Smooth muscle cell of the brain vasculature (primary cell): Measurements from ENCODE around the gene PRTFDC1.
"Not testable (repeated sequence)": the region's sequence is repeated elsewhere in the genome, so short reads cannot be mapped to it uniquely, and the experiment has no call there.

ENCODE experiments used
- DNase-seq: peaks from one replicate; pipeline ENCODE4 v3.0.0-alpha.2; 2012; ENCODE audit warnings: low read depth, low spot score

PRTFDC1 gene

DNA sequence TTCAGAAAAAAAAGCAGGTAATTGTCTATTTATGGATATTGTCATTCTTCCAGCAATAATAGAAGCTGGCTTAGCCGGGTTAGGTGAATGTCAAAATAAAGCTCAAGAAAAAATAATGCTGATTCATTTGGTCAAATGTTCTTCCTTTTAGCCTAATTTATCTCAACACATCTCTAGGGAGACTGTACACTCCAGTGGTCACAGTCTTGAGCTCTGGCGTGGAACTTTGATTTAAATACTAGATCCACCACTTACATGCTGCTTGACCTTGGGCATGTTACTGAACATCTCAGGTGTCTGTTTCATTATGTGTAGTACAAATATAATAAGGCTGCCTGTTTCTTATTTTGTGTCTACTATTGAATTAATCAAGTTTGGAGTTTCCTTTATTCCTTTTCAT is 22.0 kb downstream of the PRTFDC1 start:
- no peak for DNase-seq

DNA sequence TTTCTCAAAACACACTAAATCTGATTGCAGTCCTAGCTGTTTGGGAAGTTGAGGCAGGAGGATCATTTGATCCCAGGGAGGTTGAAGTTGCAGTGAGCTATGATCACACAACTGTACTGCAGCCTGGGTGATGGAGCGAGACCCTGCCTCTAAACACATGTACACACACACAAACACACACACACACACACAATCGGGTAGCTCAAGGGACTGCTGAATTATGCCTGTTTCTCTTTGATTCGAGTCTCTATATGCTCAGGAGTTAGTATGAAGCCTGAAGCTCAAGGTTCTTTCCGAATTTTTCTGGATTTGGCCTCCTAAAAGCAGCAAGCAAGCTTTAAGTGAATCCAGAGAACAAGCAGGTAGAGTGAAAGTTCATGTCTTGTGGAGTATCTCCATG is 22.5 kb downstream of the PRTFDC1 start:
- DNase-seq: no peak

DNA sequence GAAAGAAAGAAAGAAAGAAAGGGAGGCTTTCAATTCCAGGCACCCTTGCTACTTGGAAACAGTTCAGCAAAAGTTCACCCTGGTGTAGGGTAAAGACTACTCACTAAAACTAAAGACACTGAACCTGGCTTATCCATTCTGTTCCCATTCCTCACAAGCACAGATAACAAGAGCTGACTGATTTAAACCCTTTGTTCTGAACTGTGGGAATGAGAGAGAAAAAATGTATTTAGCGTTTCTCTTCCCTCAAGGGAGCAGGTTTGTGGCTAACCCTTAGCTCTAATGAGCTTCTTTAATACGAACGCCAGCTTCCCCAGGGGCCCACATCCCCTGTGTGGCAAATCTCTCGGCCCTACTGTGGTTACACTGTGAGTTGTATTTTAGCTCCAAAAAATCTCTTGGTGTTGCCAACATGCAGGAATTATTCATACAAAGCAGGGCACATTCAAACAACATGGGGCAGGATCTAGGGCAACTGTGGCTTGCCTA is 23.3 kb downstream of the PRTFDC1 start:
- peak; percentile 91 for DNase-seq

DNA sequence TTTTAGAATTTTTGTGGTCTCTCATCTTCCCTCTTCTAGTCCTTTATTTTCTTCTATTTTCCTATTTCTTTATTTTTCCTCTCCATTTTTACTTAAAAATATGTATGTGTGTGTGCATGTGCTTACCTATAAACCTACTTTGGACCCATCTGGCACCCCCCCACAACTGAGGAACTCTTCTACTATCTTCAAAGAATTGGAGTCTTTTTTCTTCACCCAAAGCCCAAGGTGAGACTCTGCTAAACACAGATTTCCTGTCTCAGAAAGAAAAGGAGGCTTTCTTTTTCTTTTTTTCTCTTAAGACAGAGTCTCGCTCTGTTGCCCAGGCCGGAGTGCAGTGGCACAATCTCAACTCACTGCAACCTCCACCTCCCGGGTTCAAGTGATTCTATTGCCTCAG is 24.2 kb downstream of the PRTFDC1 start:
- no peak for DNase-seq

DNA sequence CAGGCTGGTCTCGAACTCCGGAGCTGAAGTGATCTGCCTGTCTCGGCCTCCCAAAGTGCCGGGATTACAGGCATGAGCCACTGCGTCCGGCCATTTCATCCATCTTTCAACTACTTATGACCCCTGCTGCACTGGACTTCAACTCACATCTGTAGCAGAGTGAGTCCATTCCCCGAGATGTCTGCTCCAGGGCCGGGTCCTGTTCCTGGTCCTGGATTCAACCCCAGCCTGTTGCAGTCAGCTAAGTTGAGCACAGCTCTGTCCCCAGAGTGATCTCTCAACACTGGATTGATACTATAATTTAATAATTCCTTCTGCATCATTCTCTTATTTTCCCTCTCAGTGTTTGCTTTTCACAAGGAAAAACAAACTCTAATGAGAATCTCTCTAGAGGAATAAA is 25.8 kb downstream of the PRTFDC1 start:
- DNase-seq: no peak

DNA sequence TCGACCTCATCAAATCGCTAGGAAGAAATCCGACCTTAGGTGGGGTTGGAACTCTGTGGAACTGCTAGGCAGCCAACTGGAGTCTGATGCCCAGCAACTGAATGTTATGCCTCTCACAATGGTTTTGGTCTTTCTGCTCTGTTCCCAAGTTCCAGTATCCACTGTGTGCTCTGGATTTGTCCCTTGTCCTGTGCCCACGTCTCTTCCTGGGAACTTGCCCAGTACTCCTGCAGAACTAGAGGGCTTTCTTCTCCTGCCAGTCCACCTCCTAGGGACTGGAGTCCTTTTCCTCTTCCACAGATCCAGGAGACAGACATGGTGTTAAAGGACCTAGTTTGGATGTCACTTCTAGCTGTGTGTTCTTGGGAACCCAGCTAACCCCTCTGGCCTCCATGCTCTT is 26.6 kb downstream of the PRTFDC1 start:
- no peak for DNase-seq

DNA sequence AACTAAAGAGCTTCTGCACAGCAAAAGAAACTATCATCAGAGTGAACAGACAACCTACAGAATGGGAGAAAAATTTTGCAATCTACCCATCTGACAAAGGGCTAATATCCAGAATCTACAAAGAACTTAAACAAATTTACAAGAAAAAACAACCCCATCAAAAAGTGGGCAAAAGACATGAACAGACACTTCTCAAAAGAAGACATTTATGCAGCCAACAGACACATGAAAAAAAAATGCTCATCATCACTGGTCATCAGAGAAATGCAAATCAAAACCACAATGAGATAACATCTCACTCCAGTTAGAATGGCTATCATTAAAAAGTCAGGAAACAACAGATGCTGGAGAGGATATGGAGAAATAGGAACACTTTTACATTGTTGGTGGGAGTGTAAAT is 27.9 kb downstream of the PRTFDC1 start:
- DNase-seq: not testable (repeated sequence)

DNA sequence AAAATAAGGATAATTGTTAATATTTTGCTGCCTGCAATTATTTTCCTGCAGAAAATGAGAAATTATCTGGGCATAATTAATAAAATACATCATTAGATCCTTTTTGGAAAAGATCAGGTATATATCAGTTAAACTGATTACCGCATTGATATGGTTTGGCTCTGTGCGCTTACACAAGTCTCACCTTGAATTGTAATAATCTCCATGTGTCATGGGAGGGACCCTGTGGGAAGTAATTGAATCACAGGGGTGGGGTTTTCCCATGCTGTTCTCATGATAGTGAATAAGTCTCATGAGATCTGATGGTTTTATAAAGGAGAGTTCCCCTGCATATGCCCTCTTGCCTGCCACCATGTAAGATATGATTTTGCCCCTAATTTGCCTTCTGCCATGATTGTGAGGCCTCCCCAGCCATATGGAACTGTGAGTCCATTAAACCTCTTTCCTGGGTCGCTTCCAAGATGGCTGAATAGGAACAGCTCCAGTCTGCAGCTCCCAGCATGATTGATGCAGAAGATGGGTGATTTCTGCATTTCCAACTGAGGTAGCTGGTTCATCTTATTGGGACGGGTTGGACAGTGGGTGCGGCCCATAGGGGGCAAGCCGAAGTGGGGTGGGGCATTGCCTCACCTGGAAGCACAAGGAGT is 30.1 kb downstream of the PRTFDC1 start:
- not testable (repeated sequence) for DNase-seq

DNA sequence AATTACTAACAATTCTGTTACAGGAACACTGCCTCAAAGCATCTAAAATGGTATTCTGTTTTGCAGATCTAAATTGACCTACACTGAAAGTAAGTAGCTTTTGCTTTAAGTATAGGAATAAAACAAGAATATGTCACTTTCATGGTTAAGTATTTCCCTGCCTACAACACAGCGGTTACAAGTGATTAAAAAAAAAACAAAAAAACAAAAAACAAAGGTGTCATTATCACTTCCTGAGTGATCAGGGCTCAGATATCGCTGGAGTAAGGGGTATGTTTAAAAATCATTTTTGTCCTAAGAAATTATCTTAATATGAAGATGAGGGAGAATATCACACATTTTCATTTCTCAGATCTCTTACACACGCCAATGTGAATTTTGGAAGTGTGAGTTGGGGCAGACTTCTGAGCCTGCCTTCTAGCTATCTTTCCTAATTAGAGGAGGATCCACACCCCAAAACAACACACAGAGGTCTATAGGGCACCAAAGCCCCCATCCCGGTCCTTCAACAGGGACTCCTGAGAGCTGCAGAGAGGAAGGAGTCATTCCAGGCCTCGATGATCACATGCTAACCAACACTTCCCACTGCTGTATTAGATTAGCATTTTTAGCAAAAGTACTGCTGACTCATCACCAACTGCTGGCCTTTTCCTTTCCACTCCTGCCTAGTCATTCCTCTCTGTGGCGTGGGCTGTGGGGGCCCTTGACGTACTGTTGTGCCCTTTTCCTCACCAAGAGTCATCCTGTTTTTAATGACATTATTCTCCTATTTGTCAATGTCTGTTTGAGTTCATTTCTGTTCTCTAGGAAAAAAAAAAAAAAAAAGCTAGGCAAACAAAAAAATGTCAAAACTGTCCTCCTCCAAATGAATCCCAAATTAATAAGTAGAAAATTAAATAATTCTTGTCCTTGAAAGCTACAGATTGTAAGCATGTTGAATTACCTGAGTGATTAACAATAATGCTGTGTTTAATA is 31.2 kb downstream of the PRTFDC1 start:
- peak; percentile 85 for DNase-seq

DNA sequence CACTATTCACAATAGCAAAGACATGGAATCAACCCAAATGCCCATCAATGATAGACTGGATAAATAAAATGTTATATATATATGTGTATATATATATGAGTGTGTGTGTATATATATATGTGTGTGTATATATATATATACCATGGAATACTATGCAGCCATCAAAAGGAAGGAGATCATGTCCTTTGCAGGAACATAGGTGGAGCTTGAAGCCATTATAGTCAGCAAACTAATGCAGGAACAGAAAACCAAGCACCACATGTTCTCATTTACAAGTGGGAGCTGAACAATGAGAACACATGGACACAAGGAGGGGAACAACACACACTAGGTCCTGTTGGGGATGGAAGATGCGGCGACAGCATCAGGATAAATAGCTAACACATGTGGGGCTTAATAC is 32.2 kb downstream of the PRTFDC1 start:
- DNase-seq: not testable (repeated sequence)

DNA sequence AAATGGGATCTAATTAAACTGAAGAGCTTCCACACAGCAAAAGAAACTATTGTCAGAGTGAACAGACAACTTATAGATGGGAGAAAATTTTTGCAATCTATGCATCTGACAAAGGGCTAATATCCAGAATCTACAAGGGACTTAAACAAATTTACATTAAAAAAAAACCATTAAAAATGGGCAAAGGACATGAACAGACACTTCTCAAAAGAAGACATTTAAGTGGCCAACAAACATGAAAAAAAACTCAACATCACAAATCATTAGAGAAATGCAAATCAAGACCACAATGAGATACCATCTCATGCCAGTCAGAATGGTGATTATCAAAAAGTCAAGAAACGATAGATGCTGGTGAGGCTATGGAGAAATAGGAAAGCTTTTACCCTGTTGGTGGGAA is 32.8 kb downstream of the PRTFDC1 start:
- not testable (repeated sequence) for DNase-seq

DNA sequence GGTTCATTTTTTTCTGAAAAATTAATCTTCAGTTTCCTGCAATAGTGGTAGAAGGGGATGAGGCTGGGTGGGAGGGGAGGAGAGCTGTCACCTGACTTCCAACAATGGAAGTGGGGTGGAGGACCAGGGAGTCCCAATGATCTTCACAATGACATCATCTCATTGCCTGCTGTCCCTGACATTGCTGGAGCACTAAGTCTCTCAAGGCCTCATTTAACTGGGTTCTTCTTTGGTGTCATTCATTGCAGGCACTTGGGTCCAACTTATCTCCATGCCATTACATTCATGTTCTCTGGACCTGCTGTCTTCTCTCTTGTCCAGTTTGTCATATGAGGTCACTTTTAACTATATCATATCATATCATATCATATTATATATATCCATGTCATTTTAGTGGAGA is 34.4 kb downstream of the PRTFDC1 start:
- no peak for DNase-seq

DNA sequence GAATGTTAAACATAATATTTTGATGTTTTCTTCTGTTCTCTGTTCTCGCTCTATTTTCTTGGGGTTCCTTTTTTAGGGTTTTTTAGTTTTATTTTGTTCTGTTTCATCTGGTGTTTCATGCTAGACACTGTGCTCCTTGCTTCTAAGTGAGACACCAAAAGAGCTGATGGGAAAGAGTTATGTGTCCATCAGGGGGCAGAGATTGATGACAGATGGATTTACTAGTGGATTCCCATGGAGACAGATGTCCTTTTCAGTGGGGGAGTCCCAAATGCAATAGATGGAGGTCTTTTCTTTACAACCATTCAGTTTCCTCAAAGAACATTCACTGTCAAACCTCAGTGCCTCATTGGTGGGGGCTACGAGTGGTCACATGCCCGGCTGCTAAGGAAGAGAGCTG is 34.9 kb downstream of the PRTFDC1 start:
- DNase-seq: no peak

DNA sequence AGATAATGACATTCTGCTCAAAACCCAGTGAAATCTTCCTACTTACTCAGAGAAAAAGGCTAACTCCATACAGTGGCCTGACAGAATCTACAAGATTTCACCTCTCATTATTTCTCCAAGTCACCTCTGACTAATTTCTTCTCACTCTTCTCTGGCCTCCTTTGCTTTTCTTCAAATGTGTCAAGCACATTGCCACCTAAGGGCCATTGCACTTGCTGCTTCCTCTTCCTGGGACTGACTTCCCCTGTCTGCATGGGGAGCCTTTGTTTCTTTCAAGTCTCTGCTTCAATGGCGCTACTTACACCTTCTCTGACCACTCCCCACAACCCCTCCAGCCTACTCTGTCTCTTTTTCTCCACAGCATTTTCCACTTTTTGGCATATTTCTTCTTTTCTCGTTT is 36.0 kb downstream of the PRTFDC1 start:
- no peak for DNase-seq

DNA sequence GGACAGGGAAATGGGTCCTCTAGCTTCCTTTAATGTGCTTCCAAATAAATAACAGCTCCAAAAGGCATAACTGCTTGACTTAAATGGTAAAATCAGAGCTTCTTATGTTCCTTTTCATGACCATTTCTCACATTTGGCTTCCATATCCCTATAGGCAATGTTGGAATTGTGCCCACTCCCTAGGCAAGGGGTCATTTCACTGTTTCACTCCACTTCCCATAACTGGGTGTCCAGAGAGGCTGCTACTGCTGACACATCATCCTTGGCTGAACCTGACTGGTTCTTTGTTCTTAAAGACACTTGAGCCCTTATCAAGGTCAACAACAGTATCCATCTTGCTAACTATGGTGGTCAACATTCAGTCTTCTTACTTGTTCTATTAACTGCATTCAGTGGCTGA is 37.1 kb downstream of the PRTFDC1 start:
- DNase-seq: no peak

DNA sequence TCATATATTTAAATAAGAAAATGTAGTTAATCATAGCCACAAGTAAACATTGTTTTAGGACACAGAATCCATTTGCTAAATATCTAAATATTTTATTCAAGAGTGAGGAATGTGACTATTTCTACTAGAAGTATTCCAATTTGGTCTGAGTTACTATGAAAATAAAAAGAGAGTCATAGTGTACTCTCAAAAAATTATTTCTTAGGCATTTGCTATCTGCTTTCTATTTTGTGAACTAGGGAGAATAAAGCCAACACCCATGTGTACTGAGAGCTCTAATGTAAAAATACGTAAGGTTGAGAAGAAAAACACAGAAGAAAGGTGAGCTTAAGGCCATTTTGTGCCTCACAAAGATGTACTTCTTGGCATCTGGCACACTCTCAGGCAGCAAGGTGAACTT is 38.3 kb downstream of the PRTFDC1 start:
- DNase-seq: no peak

DNA sequence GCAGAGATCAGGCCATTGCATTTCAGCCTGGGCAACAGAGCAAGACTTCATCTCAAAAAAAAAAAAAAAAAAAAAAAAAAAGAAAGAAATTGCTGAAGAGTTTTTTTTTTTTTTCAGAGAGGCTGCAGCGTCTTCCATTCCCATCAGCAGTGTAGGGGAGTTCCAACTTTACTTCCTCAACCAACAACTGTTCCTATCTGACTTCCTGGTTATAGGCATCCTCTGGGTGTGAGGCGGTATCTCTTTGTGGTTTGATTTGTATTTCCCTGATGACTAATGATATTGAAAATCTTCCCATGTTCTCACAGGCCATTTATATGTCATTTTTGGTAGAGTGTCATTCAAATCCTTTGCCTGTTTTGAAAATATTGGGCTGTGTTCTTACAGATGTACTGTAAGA is 40.2 kb downstream of the PRTFDC1 start:
- DNase-seq: no peak

DNA sequence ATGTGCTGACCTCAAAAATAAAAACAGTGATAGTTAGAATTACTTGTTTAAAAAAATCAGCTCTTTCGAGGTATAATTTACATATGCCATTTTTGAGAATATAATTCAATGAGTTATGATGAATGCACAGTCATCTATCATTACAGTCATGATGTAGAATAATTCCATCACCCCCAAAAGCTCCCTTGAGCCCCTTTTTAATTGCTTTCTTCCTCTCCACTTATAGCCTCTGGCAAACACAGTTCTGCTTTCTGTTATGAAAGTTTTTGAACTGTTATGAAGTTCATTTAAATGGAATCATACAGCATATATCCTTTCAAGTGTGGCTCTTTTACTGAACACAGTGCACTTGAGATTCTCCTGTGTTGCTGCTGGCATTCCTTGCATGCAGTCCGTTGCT is 41.4 kb downstream of the PRTFDC1 start:
- DNase-seq: no peak

DNA sequence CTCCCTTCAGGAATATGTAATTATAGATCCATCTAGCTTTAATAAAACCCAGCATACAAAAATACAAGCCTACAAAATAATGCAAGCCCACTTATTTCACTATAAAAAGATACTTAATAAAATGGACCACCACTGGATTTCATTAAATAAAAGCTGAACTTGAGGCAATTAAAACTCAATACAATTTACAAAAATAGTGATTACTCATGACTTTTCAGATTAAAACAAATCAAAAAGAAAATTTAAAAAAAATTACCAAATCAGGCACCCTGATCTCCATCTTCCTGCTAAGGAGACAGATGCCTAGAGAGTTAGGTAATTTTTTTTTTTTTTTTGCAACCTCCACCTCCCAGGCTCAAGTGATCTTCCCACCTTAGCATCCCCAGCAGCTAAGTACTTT is 41.8 kb downstream of the PRTFDC1 start:
- DNase-seq: no peak

DNA sequence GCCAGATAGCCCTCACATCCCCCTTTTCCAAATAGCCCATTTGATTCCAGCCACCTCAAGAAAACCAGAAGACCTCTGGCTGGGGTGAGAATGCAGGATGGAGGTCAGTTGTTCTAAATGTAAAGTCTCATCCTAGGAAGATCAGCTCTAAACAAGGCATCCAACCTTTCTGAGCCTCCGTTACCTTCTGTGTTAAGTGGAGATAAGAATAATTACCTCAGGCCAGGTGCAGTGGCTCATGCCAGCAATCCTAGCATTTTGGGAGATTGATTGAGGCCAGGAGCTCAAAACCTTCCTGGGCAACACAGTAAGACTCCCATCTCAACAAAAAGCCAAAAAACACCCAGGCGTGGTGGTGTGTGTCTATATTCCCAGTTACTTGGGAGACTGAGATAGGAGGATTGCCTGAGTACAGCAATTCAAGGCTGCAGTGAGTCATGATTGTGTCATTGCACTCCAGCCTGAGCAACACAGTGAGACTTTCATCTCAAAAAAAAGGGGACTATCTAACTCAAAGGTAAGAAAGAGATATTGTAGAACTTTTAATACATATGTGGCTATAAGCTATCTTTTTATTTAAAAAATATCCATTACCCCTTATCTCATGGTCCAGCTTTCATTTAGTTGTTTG is 43.5 kb downstream of the PRTFDC1 start:
- DNase-seq: no peak

DNA sequence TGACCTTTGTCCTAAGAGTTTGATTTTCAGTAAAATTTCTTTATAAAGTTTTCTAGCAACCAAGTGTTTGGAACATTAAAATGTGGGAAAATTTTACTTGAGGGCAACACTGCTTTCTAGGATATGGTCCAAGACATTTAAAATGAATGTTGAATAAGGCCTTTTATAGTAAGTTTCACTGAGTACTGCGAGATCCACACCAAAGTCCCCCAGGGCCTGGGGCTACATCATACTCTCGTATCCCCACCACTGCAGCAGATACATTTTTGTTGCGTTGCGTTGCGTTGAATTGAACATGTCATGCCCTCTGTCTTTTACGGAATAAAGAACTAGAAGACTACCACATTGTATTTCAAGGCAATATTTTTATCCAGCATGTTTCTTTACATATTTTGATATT is 44.5 kb downstream of the PRTFDC1 start:
- no peak for DNase-seq

DNA sequence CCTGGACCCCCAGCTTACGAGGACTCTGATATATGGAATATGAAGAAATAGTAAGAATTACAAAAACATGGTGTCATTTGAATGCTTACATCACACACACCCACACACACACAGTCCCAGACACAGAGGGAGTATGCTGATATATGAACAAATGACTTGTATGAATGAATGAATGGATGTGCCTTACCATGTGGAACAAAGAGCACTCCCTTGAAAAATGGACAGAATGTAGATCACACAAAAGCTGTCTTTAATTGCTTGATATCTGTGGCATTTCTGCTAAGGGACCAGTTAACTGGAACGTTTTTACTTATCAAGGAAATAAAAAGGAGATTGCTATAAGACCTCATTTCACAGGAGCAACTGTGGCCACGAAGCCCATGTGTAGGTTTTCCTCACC is 46.0 kb downstream of the PRTFDC1 start:
- DNase-seq: no peak
